ENCODE measurements around the gene APLN.

DNA sequence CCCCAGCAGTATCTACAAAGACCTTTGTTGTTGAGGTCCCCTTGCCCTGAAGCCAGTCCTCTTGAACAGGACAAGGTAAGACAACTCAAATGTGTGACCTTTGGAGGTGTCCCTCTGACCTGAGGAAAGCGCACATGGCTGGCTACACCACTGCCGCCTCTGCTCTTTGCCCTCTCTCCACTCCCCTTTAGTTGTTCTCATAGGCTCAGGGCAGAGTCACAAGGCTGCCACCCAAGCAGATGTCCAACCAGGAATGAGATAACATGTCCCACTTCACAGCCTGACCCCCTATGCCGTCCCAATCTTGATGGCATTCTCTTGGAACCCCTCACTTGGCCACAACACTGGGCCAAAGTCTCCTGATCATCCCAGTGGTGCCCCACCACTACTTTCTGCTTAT lies 46.3 kb downstream of the APLN start:
- TF ChIP-seq, protein P1, sequence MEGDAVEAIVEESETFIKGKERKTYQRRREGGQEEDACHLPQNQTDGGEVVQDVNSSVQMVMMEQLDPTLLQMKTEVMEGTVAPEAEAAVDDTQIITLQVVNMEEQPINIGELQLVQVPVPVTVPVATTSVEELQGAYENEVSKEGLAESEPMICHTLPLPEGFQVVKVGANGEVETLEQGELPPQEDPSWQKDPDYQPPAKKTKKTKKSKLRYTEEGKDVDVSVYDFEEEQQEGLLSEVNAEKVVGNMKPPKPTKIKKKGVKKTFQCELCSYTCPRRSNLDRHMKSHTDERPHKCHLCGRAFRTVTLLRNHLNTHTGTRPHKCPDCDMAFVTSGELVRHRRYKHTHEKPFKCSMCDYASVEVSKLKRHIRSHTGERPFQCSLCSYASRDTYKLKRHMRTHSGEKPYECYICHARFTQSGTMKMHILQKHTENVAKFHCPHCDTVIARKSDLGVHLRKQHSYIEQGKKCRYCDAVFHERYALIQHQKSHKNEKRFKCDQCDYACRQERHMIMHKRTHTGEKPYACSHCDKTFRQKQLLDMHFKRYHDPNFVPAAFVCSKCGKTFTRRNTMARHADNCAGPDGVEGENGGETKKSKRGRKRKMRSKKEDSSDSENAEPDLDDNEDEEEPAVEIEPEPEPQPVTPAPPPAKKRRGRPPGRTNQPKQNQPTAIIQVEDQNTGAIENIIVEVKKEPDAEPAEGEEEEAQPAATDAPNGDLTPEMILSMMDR (IDR thresholded peaks at IDR 0.05) = no peak
- TF ChIP-seq POLR2A (IDR thresholded peaks at IDR 0.05) = no peak

All from testis (tissue), 2 donors.